GM12865 (cell line): ENCODE data around the gene ALPK3.

Experiments
- DNase-seq: peaks from one replicate; pipeline ENCODE4 v3.0.0; 2010; ENCODE audit warnings: low read depth
- H3K4me3 ChIP-seq: 2 replicates; pipeline ENCODE4 v1.5.1; 2011; ENCODE audit warnings: mild to moderate bottlenecking, low read depth, low read length, control low read depth
- TF ChIP-seq, protein P1 (sequence below): IDR thresholded peaks from 2 replicates; pipeline ENCODE4 v1.5.1; 2011; ENCODE audit warnings: low read length, control low read depth, low read depth, inconsistent platforms; ENCODE audit not compliant: insufficient read depth; ENCODE audit errors: missing control alignments

ALPK3 gene

DNA sequence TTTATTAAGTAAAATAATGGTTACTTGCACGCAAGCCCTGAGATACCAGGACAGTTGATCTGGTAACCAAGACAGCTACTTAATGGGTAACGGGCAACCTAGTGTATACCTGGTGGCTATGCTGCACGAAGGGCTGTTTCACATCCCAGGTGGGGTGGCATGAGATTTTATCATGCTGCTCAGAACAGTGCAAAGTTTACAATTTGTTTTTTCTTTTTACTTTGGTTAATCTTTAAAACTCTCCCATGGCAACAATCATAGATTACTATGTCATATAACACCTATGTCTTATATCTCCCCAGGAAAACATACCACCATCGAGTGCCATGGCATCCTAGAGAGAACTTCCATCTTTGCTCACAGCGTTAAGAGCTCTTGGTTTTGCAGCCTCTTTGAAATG, 35.1 kb downstream of the ALPK3 start:
- TF ChIP-seq, protein P1, sequence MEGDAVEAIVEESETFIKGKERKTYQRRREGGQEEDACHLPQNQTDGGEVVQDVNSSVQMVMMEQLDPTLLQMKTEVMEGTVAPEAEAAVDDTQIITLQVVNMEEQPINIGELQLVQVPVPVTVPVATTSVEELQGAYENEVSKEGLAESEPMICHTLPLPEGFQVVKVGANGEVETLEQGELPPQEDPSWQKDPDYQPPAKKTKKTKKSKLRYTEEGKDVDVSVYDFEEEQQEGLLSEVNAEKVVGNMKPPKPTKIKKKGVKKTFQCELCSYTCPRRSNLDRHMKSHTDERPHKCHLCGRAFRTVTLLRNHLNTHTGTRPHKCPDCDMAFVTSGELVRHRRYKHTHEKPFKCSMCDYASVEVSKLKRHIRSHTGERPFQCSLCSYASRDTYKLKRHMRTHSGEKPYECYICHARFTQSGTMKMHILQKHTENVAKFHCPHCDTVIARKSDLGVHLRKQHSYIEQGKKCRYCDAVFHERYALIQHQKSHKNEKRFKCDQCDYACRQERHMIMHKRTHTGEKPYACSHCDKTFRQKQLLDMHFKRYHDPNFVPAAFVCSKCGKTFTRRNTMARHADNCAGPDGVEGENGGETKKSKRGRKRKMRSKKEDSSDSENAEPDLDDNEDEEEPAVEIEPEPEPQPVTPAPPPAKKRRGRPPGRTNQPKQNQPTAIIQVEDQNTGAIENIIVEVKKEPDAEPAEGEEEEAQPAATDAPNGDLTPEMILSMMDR = no peak
- H3K4me3 ChIP-seq = no peak overlapping the region
- no peak for DNase-seq

DNA sequence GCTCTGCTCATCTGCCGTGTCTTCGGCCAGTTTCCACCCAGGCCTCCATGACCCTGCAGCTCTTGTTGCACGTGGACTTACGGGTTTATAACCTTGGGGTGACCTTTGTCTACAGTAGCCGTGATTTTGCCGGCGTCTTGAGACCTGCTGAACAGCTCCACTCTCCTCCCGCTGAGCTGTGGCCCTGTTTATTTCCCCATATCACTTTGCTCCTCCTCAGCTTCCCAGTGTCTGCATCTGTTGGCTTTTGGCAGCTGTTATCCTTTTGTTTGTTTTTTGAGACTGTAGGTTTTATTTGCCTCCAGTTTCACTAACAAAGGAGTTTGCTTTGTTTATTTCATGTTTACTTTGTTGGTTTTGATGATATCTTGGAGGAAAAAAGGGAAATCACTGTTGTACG, 38.0 kb downstream of the ALPK3 start:
- H3K4me3 ChIP-seq = no peak overlapping the region
- TF ChIP-seq, protein P1 = no peak
- no peak for DNase-seq

DNA sequence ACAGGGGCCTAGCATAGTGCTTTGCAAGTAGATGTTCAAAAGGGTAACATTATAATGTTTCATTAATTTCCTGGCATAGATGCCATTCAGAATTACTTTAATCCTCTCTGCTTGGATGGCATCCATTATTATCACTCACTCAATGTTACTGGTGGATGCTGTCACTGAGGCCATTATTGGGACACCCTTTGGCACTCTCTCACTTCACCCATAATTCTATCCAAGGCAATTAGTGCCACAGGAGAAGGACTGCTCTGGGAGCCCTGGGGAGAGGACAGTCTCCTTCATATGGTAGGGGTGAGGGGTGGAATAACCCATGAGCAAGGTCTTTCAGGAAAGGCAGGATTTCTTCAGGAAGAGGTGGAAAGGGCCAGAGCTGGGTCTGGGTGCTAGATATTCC, 38.6 kb downstream of the ALPK3 start:
- no peak for DNase-seq
- no peak overlapping the region for H3K4me3 ChIP-seq
- TF ChIP-seq, protein P1 = no peak

DNA sequence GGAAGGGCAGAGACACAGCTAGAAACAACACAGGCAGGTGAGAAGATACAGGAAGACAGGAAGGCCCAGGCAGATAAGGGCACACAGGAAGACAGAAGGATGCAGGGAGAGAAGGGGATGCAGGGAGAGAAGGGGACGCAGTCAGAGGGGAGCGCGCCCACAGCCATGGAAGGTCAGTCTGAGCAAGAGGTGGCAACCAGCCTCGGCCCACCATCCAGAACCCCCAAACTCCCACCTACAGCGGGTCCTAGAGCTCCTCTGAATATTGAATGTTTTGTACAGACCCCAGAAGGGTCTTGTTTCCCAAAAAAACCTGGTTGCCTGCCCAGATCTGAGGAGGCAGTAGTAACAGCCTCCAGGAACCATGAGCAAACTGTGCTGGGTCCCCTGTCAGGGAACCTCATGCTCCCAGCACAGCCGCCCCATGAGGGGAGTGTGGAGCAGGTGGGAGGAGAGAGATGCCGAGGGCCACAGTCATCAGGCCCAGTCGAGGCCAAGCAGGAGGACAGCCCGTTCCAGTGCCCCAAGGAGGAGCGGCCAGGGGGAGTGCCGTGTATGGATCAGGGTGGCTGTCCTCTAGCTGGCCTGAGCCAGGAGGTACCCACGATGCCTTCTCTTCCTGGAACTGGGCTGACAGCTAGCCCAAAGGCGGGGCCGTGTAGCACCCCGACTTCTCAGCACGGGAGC, 39.7 kb downstream of the ALPK3 start:
- no peak for DNase-seq
- TF ChIP-seq, protein P1 = no peak
- H3K4me3 ChIP-seq = no peak overlapping the region

DNA sequence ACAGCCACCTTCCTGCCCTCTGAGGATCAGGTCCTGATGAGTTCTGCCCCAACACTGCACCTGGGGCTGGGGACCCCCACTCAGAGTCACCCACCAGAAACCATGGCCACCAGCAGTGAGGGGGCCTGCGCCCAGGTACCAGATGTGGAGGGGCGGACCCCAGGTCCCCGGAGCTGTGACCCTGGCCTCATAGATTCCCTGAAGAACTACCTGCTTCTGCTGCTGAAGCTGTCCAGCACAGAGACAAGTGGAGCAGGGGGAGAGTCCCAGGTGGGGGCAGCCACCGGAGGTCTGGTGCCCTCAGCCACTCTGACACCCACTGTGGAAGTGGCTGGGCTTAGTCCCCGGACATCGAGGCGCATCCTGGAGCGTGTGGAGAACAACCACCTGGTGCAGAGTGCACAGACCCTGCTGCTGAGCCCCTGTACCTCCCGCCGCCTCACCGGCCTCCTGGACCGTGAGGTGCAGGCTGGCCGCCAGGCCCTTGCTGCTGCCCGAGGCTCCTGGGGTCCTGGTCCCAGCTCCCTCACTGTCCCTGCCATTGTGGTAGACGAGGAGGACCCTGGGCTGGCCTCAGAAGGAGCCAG, 40.4 kb downstream of the ALPK3 start:
- TF ChIP-seq, protein P1 = no peak
- no peak for DNase-seq
- H3K4me3 ChIP-seq = no peak overlapping the region

DNA sequence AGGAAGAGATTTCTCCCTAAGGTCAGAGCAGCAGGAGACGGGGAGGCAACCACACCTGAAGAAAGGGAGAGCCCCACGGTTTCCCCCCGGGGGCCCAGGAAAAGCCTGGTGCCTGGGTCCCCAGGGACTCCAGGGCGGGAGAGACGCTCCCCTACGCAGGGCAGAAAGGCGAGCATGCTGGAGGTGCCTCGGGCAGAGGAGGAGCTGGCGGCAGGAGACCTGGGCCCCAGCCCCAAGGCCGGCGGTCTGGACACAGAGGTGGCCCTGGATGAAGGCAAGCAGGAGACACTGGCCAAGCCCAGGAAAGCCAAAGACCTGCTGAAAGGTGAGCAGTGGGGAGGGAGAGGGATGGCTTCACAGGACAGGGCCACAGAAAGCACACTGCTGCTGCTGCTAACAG, 41.1 kb downstream of the ALPK3 start:
- TF ChIP-seq, protein P1 = no peak
- DNase-seq = no peak
- no peak overlapping the region for H3K4me3 ChIP-seq

DNA sequence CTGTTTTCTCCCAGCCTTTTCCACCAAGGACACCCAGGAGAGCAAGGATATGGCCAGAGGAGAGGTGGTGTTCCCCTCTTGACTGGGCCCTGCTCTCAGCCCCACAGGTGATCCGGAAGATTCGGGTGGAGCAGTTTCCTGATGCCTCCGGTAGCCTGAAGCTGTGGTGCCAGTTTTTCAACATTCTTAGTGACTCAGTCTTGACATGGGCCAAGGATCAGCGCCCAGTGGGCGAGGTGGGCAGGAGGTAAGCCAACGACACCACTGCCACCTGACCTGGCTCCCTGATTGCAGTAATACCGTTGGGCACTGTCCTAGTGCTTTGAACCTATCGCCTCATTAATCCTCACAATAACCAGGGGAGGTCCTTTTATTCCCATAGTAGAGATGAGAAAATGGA, 42.0 kb downstream of the ALPK3 start:
- H3K4me3 ChIP-seq = no peak overlapping the region
- TF ChIP-seq, protein P1 = no peak
- DNase-seq = no peak
